ENCODE measurements around the gene PSAT1.

GRCh38 chr9:78292026-78292425 is 4.9 kb upstream of the PSAT1 start:
- TF ChIP-seq, protein P1, sequence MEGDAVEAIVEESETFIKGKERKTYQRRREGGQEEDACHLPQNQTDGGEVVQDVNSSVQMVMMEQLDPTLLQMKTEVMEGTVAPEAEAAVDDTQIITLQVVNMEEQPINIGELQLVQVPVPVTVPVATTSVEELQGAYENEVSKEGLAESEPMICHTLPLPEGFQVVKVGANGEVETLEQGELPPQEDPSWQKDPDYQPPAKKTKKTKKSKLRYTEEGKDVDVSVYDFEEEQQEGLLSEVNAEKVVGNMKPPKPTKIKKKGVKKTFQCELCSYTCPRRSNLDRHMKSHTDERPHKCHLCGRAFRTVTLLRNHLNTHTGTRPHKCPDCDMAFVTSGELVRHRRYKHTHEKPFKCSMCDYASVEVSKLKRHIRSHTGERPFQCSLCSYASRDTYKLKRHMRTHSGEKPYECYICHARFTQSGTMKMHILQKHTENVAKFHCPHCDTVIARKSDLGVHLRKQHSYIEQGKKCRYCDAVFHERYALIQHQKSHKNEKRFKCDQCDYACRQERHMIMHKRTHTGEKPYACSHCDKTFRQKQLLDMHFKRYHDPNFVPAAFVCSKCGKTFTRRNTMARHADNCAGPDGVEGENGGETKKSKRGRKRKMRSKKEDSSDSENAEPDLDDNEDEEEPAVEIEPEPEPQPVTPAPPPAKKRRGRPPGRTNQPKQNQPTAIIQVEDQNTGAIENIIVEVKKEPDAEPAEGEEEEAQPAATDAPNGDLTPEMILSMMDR (conservative IDR thresholded peaks at IDR 0.05; ENCODE audit: low read length): no peak
- no peak for TF ChIP-seq EZH2phosphoT487 (IDR thresholded peaks at IDR 0.05; ENCODE audit: borderline replicate concordance, low read depth, low read length)
